ENCODE data around the gene MANBA.
"Not testable (repeated sequence)": the region's sequence is repeated elsewhere in the genome, so short reads cannot be mapped to it uniquely, and the experiment has no call there.

The MANBA gene

DNA sequence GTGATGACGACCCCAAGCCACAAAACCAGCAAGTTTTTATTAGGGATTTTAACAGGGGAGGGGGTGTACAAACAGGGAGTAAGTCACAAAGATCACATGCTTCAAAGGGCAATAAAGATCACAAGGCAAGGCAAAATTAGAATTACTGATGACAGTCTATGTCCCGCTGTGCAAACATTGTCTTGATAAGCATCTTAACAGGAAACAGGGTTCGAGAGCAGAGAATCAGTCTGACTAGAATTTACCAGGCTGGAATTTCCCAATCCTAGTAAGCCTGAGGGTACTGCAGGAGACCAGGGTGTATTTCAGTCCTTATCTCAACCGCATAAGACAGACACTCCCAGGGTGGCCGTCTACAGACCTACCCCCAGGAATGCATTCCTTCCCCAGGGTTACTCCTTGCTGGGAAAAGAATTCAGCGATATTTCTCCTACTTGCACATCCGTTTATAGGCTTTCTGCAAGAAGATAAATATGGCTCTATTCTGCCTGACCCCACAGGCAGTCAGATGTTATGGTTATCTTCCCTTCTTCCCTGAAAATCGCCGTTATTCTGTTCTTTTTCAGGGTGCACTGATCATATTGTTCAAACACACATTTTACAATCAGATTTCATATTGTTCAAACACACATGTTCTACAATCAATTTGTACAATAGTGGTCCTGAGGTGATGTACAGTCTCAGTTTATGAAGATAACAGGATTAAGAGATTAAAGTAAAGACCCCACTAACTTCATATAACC, 41.8 kb downstream of the MANBA start:
- DNase-seq, result not testable (repeated sequence)

DNA sequence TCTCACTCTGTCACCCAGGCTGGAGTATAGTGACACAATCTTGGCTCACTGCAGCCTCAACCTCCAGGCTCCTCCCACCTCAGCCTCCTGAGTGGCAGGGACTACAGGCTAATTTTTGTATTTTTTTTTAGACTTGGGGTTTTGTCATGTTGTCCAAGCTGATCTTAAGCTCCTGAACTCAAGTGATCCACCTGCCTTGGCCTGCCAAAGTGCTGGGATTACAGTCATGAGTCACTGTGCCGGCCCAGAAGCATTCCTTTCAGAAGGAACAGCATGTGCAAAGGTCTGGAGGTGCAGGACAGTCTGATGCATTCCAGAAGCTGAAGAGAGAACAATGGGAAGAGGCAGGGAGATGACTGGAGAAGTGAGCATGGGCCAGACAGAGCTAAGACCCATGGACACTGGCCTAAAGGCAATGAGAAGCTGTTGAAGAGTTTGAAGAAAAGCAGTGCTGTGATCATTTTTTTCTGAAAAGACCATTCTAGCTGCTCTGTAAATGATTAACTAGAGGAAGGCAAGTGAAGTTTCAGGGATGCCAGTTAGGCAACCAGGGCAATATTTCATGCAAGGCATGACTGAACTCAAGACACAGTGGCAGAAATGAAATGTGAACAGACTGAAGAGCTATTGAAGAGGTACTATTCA, 43.2 kb downstream of the MANBA start:
- DNase-seq, result no peak

DNA sequence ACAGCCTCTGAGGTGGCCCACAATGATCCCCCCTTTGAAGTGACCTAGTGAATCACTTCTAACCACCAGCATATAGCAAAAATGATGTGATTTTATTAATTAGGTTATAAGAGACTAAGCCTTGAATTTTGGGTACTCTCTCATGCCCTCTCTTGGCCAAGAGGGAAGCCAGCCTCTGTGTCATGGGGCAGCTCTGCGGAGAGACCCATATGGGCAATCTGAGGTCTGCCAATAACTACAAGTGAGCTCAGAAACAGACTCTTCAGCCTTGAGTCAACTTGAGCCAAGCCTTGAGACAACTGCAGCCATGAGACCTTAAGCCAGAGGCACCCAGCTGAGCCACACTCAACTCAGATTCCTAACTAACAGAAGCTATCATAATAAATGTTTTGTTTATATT, 45.7 kb downstream of the MANBA start:
- no peak for DNase-seq

DNA sequence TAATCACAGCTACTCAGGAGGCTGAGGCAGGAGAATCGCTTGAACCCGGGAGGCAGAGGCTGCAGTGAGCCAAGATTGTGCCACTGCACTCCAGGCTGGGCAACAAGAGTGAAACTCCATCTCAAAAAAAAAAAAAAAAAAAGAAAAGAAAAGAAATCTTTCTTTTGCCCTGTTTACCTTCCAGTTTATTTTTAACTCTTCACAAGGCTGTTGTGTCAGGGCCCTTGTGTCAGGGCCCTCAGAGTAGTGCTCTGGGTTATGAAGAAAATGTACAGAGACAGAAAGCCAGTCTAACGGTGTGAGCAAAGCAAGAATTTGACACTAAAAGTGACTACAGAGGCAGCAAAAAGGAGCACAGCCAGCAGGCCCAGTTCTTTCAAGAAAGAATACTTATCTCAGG, 47.0 kb downstream of the MANBA start:
- not testable (repeated sequence) for DNase-seq

DNA sequence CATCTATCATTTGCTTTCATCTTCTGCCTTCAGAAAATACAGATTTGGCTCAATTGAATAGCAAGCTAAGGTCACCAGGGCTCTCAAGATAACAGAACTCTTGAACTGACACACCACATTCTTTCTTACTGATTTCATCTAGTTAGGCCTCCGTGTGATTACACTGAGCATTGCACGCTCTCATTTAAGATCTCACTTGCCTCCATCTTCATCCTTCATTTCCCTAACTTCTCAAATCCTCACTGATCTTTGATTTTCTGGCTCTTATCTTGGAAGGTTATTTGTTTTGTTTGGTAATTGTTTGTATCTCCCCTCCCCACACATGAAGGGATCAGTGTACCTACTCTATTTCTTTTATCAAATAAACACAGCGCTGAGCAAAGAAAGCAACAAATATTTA, 47.7 kb downstream of the MANBA start:
- no peak for DNase-seq

DNA sequence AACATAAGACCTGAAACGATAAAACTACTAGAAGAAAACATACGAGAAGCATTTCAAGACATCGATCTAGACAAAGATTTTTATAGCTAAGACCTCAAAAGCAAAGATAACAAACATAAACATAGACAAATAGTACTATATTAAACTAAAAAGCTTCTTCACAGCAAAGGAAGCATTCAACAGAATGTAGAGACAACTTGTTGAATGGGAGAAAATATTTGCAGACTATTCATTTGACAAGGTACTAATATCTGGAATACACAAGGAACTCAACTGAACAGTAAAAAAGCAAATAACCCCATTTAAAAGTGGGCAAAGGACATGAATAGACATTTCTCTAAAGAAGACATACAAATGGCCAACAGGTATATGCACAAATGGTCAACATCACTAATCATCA, 49.8 kb downstream of the MANBA start:
- DNase-seq, result no peak

DNA sequence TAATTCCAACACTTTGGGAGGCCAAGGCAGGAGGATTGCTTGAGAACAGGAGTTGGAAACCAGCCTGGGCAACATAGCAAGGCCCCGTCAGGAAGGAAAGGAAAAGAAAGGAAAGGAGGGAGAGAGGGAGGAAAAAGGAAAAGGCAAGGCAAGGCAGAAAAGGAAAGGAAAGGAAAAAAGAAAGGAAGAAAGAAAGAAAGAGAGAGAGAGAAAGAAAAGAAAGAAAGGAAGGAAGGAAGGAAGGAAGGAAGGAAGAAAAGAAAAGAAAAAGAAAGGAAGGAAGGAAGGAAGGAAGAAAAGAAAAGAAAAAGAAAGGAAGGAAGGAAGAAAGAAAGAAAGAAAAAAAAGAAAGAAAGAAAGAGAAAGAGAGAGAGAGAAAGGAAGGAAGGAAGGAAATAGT, 51.7 kb downstream of the MANBA start:
- not testable (repeated sequence) for DNase-seq

DNA sequence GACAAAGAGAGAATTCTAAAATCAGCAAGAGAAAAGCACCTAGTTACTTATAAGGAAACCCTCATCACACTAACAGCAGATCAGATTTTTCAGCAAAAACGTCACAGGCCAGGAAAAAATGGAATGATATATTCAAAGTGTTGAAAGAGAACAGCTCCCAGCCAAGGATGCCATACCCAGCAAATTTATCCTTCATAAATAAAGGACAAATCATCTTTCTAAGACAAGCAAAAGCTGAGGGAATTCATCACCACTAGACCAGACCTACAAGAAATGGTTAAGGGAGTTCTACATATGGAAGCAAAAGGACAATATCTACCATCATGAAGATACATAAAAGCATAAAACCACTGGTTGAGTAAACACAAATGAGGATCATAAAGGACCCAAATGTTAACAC, 53.6 kb downstream of the MANBA start:
- no peak for DNase-seq

DNA sequence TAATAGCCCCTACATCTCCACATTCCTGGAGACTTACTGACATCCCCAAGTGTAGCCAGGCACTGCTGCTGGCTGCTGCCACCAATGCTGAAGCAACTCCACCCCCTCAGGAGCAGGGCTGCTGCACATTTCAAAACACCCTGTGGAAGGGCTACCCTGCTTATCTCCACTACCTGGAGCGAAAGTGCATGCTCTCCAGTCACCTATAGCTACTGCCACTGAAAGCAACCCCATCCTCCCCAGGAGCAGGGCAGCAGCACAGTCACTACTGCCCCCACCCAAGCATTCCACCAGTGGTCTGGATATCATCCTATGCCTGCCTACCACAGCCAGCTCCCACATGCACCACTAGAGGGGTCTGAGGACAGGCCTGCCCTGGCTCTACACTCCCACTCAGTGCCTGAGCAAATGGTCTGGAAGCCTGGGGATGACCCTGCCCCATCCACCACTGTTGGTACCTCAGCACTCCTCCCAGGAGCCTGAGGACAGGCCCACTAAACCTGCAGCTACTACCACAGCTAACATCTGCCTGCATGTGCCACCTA, 55.3 kb downstream of the MANBA start:
- DNase-seq, result no peak

DNA sequence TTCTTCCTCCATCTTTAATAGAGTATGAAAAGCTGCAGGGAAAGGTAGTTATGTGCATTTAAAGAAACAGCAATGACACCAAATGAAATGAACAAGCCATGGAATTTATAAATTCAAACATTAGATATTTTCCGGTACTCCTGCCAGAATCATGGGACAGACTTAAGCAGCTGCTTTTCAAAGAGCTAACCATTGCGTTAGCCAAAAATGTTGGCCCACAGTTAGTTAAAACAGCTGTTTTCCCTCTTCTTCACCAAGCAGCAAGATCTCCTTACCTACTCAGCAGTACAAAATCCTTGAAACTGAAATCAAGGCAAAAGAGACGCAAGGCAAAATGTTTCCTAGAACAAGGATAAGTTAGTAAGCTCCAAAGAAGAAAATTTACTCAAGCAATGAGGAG, 64.0 kb downstream of the MANBA start:
- no peak for DNase-seq

DNA sequence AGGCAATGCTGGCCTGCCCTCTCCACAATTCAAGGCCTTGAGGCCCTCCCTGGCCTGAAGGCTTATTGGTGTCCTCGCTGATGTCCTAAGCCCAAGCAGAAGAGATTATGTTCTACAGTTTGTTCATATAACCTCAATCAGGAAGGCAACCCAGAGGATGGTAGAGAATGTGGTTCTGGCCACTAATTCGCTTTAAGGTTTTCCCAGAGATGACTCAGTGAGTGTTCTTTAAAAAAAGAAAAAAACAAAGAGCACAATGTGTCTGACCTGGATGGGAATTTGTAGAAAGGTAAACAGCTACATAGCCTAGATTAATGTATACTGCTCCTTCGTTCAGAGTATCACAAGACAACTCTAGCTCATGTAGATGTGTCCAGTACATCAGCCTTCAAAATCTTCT, 66.0 kb downstream of the MANBA start:
- DNase-seq, result no peak

DNA sequence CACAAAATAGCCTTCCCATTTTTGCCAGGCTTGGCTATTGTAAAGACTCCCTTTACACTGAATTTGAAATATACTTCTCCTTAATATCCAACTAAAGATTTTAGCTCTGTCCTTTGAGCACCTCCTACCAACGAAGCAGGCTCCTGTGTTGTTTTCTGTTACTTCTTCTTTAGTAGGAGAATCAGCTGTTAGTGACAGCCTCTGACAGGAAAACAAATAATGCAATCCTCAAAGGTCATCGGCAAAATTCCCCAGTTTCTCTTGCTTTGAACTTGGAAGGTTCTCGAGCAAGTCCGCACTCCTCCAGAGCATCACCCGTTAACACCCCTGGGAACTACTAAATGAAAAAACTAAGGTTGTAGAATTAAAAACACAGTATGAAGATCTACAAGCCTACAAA, 66.9 kb downstream of the MANBA start:
- DNase-seq, result no peak

DNA sequence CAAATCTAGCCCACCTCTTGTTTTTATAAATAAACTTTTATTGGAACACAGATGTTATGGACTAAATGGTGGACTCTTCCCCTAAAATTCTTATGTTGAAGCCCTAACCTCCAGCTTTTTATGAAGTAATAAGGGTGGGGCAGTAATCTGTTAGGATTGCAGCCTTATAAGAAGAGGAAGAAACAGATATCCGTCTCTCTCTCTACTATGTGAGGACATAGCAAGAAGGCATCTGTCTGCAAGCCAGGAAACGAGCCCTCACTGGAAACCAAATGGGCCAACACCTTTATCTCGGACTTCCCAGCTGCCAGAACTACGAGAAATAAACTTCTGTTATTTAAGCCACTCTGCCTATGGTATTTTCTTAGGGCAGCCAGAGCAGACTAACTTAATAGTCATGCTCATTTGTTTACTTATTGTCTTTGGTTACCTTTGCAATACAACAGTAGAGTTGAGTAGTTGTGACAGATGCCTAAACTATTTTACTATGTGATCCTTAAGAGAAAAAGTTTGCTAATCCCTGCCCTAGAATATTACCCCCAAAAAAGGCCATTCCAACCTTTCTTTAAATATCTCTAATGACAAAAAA, 67.4 kb downstream of the MANBA start:
- DNase-seq, result no peak

DNA sequence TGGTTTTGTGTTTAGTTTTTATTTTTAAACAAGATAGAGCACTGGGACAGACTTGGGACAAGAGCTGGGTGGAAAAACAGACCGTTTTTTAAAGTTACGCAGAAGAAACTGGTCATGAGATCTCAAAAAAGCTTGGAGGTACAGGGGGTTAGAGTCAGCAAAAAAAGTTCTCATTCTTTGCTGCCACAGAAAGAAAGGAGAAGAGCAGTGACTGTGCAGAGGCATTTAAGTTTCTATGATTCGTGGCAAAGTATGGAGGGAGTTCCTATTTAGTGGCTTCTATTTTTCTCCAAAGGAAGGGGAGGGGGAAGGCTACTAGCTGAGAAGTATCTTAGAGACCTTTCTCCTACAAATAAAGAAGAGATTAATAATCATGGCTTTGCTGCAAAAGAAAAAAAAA, 68.3 kb downstream of the MANBA start:
- no peak for DNase-seq

DNA sequence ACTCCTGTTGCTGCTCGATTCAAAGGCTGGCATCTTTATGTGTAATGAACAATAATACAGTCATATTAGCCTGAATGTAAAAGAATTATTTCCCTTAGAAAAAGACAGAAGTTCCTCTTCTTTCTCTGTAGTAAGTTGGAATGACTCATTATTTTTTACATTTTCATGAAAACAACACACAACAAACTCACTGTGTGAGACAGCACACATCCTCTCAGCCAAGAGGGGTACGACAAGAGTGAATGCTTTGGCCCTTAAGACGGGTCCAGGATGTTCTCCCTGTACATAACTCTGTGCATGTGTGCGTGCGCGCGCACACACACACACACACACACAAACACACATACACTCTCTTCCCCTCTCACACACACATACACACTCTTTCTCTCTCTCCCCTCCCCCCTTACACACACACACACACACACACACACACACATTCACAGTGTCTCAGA, 72.8 kb downstream of the MANBA start:
- no peak for DNase-seq

DNA sequence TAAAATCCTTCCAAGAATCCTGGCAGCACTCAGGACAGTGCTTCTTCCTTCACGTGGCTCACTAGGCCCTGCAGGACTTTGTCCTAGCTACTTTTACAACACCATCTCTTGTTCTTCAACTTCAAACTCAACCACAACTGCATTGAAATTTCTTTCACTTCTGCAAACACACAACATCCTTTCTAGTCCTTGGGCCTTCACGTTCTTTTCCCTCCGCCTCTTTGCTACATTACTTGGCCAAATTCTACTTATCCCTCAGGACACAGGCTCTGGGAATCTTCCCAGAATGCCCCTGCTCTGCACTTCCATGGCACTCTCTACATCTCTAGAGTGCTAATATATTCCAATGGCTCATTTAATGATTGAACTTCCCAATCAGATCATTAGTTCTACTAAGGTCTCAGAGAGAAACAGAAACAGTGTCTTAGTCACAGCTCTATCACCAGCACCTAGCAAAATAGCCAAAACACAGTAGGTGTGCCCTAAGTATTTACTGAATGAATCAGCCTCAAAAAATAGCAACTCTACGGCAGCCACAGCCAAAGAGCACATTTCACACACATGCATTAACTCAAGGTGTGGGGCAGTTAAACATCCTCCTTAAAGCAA, 73.3 kb downstream of the MANBA start:
- no peak for DNase-seq

DNA sequence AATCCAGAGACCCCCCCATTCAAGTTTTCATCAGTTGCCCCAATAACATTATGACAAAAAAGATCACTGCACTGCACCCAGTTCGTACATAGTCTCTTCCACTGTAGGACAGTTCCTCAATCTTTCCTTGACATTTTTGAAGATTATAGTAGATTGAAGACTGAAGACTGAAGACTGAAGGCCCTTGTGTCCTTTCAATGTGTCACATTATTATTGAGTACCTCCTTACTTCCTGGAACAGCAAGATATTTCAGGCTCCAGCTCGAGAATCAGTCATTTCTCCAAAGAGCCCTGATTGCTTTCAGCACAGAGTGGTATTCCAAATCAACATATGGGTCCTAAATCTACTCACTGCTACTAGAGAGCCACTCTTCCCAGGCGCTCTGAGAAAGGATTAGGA, 75.0 kb downstream of the MANBA start:
- no peak for DNase-seq

DNA sequence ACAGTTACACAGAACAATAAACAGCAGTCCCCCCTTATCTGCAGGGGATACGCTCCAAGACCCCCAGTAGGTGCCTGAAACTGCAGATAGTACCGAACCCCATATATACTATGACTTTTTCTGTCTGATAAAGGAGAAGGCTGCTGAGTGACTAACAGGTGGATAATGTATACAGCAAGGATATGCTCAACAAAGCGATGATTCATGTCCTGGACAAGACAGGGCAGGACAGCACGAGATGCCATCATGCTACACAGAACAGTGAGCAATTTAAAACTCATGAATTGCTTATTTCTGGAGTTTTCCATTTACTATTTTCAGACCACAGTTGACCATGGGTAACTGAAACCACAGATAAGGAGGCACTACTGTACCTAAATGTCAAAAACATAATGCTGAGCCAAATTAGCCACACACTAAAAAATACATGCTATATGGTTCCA, 76.1 kb downstream of the MANBA start:
- DNase-seq, result no peak

DNA sequence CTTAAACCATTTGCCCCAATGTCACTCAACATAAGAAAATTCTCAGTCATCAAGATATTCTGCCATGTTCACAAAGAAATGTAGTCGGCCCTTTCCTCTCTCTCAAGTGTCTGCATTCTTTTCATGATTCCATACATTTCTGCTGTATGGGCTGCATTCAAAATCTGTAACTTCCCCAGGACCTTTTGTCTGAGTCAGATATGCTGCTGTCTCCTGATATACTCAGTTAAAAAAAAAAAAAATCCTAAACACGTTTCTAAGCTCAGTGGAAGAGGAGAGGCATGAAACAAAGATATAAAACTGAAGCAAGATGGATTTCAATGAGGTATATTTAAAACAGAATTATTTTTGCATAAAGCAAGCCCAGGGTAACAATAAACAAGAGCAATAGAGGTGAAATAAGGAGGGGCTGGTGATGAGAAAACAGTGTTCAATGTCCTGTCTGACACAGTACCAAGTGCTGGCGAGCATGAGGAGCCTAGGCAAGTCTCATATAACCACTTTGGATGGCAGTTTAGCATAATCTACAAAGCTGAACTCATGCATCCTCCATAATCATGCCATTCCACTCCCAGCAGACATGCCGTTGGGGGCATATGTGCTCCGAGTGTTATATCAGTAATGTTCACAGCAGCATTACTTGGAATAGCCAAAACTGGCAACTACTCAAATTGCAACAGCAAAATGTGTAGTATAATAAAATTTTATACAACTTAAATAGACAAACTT, 76.7 kb downstream of the MANBA start:
- DNase-seq, result no peak

DNA sequence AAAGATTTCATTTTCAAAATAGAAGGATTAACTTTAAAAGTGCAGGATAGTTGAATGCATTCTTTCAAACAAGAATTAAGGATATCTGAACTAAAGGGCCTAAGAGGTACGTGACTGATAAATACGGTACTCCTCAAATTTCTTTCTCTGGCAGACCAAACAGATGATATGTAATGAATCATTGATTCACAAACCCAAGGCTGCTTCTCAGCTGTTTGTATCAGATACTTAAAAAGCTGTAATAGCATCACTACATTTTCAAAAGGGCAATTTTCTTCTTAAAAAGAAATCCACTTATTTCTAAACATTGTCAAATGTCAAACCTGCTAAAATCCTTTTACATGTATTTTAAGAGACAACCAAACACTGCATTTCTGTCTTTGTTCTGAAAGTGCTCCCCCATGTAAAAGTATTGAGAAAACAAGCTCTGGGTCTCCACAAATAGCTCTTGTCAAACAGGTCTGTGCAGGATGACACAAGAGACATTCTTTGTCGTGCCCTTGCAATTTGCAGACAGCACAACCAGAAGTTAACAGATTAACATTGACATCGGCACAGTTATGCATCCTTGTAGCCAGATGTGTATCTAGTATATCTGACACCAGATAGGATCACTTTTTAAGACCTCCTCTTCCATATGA, 82.0 kb downstream of the MANBA start:
- no peak for DNase-seq

DNA sequence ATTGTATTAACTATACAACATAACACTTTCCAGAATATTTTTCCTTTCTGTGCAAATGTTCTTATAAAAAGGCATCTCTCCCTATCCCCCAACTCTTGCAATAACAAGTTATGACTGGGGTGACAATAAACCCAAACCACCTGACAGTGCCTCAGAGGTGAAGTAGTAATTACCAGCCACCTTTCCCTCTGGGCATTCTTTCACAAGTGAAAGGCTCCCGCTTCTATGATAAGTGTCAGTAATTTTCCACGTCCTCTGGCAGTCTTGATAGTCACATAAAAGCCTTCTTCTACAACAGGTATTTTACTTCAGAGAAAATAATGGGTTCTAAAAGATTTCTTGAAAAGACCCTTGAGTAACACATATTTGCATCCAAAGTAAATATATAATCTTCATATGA, 82.7 kb downstream of the MANBA start:
- DNase-seq, result no peak

DNA sequence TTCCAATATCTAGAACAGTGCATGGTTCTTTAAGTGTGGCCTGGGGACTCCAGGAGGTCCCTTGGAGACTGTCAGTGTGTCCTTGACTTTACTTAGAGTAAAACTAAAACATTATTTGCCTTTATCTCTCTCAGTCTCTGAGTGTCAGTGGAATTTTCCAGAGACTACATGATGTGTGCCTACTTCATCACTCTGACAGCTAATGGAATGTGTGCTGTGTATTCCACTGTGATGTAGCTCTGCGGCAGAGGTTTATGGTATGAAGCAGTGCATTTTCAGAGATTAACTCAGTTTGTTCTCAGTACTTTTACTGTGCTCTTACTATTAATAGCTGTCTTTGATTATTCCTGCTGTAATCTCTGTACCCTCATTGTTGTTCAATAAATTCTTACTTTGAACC, 85.6 kb downstream of the MANBA start:
- DNase-seq, result no peak
